Measurements from ENCODE around the gene HCN2.

HCN2 gene

DNA sequence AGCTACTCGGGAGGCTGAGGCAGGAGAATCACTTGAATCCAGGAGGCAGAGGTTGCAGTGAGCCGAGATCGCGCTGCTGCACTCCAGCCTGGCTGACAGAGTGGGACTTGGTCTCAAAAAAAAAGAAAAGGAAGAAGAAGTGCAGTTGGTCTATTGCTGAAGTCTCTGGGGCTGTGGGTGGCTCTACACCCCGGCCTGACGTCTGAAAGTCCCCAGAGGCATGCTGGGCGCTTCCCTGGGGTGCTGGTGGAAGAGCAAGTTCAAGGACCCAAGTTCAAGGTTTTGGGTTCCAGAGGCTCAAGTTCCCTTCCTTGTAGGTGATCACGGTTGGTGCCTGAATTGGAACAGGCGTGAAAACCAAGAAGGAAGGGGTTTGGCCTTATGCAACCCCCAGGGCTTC lies 3.8 kb downstream of the HCN2 start:
- TF ChIP-seq CTCF (IDR thresholded peaks at IDR 0.05; ENCODE audit: insufficient read depth, low read depth, low read length, missing control alignments), result no peak
- no peak overlapping the region for H3K4me3 ChIP-seq (ENCODE audit: low read length)
- no peak for DNase-seq (ENCODE audit: low read depth)

DNA sequence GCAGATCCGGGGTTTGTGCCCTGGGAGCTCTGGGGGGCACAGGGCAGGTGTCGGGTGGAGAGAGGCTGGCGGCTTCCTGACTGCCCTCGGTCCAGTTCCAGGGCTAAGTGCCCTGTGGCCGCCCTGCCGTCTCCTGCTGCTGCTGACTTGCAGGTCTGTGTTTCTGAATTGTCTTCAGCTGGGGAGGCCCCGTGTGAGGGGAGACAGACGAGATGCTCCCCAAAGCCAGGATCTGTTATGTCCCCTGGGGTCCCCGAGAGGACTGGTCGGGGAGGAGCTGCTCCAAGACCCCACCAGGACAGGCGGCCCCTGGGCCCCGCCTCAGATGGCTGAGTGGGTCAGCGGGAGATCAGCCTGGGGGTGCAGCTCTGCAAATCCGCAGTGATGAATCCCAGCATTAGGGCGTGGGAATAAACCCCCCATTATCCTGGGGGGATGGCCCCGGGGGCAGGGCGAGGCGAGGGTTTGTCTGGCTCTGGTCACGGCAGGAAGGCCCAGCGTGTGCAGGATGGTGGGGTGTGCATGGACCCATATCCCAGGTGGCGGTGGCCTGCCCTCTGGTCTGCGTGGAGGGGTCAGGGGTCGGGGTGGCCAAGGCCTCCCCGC lies 4.7 kb downstream of the HCN2 start:
- H3K4me3 ChIP-seq (ENCODE audit: low read length), result no peak overlapping the region
- no peak for TF ChIP-seq CTCF (IDR thresholded peaks at IDR 0.05; ENCODE audit: insufficient read depth, low read depth, low read length, missing control alignments)
- no peak for DNase-seq (ENCODE audit: low read depth)

- DNase-seq (ENCODE audit: low read depth), result no peak
- H3K4me3 ChIP-seq (ENCODE audit: low read length), result no peak overlapping the region
- no peak for TF ChIP-seq CTCF (IDR thresholded peaks at IDR 0.05; ENCODE audit: insufficient read depth, low read depth, low read length, missing control alignments)
Observed at GRCh38 chr19:595326-596262, 5.9 kb downstream of the HCN2 start.

- TF ChIP-seq CTCF (IDR thresholded peaks at IDR 0.05; ENCODE audit: insufficient read depth, low read depth, low read length, missing control alignments), result no peak
- H3K4me3 ChIP-seq (ENCODE audit: low read length), result no peak overlapping the region
- no peak for DNase-seq (ENCODE audit: low read depth)
Observed at GRCh38 chr19:596263-596655, 6.6 kb downstream of the HCN2 start.

- no peak for DNase-seq (ENCODE audit: low read depth)
- TF ChIP-seq CTCF (IDR thresholded peaks at IDR 0.05; ENCODE audit: insufficient read depth, low read depth, low read length, missing control alignments), result no peak
- H3K4me3 ChIP-seq (ENCODE audit: low read length), result no peak overlapping the region
Observed at GRCh38 chr19:597406-598315, 8.0 kb downstream of the HCN2 start.

DNA sequence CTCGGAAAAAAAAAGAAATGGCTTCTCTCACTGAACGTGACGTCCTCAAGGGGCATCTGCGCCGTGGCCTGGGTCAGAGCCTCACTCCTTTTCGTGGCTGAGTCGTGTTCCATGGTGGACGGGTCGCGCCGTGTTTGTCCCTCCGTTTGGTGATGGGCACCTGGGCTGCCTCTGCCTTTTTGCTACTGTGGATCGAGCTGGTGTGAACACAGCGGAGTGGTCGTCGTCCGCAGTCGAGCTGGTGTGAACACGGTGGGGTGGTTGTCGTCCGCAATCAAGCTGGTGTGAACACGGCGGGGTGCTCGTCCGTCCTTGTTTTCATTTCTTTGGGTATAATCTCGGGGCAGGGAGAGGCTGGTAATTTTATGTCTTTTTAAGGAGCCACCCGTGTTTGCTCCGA lies 11.6 kb downstream of the HCN2 start:
- H3K4me3 ChIP-seq (ENCODE audit: low read length), result no peak overlapping the region
- no peak for TF ChIP-seq CTCF (IDR thresholded peaks at IDR 0.05; ENCODE audit: insufficient read depth, low read depth, low read length, missing control alignments)
- no peak for DNase-seq (ENCODE audit: low read depth)
